ENCODE results near the gene METTL24.

Gene METTL24, protein sequence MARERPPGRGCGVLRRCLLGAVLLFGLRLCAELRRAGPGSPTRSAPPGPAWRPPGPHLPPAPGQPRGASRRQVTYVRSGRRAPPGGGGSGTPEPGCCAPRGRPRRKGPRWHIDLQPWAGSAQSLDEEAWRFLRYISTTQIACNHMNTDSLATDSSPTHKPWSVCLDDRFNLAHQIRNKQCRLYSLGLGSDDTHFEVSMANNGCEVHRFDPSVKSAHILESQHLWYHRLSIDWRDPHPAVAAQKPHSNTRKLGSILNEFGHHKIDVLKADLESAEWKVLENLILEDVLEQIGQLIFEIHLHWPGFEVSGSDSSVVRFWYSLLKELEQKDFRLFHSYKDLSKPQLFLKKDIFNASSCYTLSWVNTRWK

DNA sequence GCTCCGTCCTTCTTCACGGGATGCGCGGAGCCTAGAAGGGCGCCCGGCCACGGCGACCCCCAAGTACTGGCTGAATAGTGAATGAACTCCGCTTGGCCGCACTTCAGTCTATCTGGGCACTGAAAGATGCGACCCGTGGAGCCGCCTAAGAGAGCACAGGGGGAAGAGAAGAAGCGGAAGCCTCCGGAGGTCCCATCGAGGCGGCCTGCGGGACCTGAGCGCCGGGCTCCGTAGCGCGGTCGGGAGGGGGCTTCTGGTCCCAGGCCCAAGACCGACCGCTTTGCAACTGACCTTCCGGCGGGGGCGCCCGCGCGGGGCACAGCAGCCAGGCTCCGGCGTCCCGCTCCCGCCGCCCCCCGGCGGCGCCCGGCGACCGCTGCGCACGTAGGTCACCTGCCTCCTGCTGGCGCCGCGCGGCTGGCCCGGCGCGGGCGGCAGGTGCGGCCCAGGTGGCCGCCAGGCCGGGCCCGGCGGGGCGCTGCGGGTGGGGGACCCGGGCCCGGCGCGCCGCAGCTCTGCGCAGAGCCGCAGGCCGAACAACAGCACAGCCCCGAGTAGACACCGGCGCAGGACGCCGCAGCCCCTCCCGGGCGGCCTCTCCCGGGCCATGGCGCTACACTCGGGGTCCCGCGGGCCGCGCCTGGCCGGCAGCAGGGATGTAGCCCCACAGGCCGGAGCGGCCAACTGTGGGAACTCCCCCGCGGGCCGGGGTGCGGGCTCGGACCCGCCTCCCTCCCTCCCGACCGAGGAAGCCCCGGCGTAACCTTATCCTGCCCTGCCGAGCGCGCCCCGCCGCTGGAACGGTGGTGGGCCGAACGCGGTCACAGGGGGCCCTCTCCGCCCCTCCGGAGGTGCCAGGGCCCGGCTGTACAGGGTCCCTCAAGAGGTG, at the start of gene METTL24:
TSS of gene METTL24 (minus strand) at position 686 of the 889 bp plus-strand sequence. CDS start at position 609, 77 bp downstream.
- no peak for DNase-seq (ENCODE audit: low read depth)

DNA sequence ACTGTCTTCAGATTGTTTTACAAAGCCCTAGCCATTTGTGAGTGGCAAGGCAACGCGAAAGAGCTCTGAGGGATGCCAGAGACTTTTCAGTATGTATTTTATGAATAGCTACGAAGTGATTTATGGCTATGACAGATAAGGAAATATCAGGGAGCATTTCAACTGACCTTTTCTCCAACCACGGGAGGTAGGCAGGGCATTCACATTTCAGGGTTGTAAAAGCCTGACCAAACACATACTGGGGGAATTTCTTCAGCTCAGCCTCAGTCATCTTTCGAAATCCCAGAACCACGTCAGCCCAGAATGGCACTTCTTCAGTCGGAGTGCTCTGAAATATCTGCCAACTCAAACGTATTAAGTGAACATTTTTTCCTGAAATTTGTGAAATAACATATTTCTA, 46.5 kb upstream of the METTL24 start:
- DNase-seq (ENCODE audit: low read depth), result no peak

DNA sequence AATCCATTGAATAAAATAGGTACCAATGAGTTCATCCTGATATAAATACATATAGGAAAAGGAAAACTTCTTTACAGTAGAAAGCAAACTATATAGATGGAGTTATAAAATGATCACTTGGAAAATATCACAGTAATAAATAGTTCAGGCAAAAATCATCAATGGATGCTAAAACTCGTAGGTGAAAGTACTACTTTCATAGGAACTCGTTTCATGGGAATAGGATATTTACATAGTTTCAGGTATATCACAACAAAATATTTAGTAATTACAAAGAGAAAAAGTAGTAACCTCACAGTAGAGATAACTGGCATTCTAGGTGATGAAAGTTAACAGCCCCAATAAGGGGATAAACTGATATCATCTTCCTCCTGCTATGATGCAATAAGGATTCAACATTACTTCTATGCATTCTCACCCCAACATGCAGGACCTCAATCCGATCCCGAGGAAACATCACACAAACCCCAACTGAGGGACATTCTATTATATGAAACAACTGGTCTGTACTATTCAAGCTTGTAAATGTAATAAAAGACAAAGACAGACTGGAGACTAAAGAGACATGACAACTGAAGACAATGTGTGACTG, 43.5 kb upstream of the METTL24 start:
- no peak for DNase-seq (ENCODE audit: low read depth)

DNA sequence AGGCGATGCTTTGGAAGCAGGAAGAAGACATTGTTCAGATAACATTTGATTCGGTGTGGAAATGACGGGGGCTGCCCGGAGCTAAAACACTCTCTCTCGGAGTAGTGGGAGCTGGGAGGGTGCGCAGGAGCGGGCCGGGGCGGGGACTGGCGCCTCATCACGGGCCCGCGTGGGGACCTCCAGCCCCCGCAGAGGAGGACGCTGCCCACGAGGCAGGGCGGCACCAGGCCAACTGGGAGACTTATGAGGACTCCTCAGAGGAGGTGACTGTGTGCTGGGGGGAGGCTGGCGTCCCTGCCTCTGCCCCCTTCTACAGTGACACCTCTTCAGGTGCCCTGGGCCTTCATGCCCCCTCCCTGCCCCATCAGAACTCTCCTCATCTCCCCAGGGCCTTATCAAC, 42.1 kb upstream of the METTL24 start:
- no peak for DNase-seq (ENCODE audit: low read depth)

DNA sequence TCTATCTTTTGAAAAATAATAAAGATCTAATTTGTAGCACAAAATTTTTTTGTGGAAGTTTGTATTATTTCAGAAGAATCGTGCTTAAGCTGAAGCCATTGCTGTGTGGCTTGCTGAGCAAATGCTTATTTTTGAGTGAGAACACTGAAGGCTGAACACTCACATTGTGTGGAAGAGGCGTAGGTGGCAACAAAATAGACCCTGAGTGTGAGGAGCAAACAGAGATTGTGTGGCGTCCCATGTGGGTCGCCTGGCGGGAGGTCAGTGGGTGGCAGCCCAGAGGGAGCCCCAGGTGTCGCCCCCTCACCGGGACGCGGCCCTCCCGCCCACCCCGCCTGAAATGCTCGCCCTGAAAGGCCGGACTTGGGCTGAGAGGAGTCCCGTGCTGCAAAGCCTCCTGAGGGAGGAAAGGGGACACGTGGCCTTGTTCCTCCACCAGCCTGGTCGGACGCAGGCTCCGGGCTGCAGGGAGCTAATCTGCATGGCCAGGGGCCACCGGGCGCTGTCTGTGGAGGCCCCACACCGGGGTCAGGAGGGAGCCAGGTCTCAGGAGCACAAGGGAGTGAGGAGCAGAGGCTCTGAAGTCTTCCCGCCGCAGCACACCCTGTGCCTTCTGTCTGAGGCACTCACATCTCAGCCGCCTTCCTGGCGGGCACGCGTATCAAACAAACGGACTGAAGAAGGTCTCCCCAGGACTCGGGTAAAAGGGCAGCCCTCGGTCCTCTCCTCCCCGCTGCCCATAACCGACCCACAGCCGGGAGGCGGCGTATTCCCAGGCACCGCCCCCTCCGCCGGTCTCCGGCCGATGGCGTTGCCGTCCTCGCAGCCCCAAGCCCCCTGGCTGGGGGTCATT, 41.3 kb upstream of the METTL24 start:
- no peak for DNase-seq (ENCODE audit: low read depth)

DNA sequence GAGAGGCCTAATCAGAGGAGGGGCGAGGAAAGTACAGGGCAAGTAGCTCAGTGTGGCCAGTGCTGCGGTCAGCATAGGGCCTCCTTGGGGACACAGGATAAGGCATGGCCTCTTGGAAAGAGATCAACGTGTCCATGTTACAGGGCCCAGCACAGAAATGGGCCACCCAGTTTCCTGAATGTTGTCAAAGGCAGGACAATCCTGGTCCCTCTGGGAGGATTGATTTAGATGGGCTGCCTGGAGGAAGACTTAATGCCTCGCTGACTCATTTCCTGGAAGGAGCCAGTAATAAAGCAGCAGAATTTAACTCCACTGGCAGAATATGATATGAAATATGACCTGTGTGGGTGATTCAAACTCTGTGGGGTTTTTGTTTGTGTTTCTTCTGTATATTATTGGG, 40.6 kb upstream of the METTL24 start:
- DNase-seq (ENCODE audit: low read depth), result no peak

DNA sequence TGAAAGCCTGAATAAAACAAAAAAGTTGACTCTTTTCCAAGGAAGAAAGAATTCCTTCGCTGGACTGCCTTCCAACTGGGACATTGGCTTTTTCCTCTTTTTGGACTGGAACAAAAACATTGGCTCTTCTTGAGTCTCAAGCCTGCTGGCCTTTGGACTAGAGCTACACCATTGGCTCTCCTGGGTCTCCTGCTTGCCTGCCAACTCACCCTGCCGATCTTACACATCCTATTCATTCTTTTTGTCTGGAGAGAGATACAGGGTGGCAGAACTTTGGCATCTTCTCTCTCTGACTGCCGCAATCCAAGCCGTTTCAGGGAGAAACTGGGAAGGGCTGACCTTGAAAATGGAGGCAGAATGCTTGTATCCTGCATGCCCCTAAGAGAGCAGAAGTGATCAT, 37.1 kb upstream of the METTL24 start:
- DNase-seq (ENCODE audit: low read depth), result no peak

DNA sequence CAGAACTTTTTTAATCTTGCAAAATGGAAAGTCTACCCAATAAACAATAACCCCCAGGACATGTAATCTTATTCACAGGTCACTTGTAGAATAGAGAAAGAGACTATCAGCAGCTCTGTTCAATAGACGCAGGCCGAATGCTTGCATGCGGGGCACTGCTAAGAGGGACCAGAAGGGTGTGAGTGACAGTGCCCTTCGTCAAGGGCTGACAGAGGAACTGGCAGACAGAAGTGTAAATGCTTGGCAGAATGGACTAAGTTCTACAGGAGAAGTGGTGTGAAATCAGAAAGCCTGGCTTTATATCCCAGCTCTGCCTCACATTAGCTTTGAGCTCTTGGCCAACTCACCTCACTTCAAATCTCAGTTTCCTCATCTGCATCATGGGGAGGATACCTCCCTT, 36.3 kb upstream of the METTL24 start:
- no peak for DNase-seq (ENCODE audit: low read depth)

DNA sequence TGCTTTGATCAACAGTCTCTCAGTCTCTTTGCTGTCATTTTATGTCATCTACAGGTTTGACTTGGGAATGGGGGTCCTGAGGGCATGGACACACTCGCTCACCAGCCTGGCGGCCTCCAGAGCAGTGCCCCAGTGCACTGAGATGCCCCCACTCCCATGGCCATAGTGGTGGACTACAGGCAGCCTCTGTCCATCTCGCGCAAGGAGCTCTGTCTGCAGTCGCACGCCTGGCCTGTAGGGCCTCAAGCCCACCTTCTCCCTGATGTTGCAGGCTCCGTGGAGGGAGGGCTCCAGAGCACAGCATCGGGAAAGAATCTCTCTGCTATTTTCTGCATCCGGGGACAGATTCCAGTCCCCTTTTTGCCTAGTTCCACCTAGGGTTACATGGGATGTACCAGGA, 34.6 kb upstream of the METTL24 start:
- no peak for DNase-seq (ENCODE audit: low read depth)

DNA sequence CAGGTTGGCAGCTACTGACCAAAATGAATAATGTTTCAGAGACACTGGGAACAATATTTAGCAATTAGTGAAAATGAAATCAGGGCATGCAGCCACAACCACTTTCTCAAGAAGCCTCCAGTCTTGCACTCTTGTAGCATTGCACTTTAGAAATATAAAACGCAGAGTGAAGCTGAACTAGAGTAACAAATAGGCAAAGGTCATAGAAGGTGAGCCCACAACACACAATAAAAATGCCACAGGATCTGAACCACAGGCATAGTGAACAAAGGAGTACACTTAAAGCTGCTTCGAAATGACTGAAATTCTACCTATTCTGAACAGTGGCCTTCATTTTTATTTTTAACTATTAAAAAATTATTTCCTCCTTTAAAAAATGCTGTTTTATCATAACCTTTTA, 32.3 kb upstream of the METTL24 start:
- DNase-seq (ENCODE audit: low read depth), result no peak

DNA sequence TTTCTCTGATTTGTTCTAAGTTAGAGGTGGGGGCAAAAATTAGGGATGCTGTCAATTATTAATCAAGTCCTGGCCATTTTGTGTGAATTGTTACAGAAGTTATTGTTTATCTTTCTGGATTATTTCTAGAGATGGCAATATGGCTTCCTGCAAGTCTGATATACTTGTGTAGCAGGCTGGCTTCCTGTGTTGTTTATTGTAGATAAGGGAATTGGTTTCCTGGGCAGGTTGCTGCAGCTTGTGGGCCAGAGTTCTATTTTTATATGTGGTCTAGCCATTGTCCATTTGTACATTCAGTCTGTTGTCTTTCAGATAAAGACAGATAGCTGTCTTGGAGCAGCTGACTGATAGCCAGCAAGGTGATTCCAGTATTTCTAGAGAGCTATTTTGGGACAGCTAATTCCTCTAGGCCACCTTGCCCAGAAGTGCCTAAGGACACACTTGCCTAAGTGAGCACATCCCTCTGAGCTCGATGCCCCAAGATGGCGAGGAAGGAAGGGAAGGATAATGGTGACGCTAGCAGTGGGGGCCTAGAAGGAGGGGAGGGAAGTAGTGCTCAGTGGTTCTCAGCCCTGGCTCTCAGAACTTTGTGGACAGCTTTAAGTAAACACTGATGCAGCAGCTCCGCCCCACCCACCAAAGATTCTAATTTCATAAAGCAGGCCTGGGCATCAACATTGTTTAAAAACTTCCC, 31.7 kb upstream of the METTL24 start:
- no peak for DNase-seq (ENCODE audit: low read depth)

DNA sequence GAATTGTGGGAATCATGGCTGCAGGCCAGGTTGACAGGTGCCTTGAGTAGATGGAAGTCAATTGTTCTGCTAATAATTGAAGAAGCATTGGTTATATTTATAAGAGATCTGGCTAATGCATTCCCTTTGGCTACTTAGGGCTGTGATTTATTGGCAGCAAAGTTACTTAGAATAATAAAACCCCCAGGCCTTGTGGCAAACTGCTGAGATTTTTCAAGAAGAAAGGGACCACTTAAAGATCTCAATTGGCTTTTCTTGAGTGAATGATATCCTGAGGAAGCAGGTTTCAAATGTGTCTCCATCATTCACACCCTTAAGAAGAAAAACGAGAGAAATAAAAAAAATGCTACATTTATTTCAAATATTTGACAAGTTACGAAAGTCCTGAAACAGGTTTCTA, 29.8 kb upstream of the METTL24 start:
- DNase-seq (ENCODE audit: low read depth), result no peak

DNA sequence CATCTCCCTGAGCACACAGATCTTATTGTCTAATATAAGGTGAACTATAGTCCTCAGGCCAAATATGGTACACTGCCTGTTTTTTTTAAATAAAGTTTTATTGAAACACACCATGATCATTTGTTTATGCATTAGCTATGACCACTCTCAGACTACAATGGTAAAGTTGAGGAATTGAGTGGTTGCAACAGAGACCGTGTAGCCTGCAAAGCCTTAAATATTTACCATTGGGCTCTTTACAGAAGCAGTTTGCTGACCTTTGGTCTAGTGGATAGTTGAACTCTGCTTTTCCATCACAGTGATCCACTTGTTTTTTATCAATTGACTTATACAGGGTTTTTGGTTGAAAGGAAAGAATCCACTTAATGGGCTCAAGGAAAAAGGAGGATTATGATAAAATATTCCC, 27.3 kb upstream of the METTL24 start:
- no peak for DNase-seq (ENCODE audit: low read depth)

DNA sequence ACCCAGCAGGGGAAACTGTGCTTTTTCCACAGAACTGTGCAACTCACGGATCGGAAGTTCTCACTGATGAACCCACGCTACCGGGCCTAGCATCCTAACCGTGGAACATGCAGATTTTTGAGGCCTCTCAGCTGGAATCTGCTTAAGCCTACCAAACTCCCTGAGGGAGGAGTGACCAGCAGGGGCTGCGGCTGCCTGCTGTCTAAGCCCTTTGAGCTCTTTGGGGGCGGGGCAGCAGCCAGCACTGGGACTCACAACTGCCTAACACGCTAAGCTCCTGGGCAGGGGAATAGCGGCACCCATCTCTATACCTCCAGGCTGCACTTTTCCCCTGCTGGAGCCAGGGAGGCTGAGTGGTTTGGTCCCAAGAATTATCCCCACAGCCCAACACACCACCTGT, 20.4 kb upstream of the METTL24 start:
- no peak for DNase-seq (ENCODE audit: low read depth)

DNA sequence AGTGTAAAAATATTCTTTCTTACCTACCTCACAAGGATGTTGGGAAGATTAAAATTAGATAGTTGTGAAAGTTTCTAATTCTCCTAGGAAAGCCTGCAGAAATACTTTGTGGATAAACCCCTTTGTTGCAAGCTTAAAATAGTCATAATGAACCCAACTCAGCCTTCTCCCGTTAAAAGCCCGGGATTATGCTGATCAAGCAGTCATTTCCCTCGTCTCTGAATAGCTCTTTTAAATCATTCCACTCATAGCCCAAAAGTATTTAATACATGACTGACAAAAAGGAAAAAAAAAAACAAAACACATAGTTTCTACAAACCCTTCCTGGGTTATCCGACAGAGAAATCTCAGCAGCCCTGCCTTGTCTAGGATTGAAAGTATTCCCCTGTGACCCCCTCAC, 10.9 kb upstream of the METTL24 start:
- no peak for DNase-seq (ENCODE audit: low read depth)

DNA sequence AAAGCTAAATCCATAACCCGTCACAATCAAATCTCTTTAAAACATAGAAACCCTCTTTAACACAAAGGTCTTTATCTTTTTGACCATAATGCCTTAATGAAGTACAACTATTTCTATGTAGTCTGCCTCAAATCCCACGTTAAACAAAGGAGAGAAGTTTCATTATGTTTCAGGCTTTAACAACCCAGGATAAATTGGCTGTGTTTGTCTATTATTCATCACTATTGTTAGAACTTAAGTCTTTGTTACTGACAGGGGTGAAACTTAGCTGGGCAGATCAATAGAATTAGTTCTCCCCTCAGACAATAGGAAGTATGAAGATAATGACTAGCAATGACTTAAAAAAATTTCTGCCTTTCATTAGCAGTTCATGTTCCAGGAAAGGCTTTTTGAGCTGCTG, 10.1 kb upstream of the METTL24 start:
- DNase-seq (ENCODE audit: low read depth), result no peak

DNA sequence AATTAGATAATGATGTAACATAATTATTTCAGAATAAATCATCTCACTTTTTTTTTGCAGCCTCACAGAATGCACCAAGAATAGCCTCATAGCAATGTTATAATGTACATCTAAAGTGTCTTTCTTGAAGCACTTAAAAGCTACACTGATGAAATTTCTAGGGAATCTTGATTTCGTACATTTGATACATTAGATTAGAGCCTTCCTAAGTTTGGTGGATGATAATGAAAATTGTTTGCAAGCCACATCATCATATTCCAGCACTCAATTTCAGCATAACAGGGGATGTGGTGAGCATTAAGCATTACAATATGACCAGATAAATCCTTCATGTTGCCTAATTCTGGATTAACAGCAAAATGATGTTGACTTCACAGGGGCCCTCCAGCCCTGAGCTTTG, 9.7 kb upstream of the METTL24 start:
- DNase-seq (ENCODE audit: low read depth), result no peak

DNA sequence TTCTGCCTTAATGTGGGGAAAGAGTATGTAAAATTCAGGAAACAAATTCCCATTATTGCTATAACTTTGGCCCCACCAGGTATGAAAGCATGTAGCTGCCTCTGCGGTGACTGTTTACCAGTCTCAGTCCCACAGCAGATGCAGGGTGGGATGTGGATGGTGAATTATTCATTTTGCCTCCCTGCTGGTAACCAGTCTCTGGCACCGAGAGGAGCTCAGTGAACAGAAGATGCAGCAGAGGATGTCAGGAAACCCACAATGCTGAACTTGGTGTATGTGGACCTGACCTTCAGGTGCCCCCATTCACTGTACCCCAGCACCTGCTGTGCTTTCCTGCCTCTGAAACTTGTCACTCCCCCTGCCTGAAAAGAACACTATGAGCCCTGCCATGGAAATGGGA, 8.8 kb upstream of the METTL24 start:
- DNase-seq (ENCODE audit: low read depth), result no peak

DNA sequence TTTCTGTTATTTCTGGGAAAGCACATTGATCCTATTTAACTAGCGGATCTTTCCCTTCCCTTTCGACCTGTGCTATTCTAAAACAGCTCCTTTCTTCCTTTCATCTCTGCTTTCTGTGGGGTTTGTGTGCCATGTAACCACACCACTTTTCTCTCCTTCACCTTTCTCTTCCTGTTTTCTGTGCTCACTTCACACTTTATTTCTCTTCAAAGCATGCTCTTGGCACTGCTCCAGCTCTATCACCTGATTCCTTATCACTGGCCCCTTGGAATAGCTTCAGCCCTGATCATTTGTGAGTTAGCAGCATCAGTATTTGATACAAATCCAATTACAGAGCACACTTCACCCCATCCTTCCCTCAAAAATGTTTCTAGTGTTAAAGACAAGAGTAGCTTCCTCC, 8.1 kb upstream of the METTL24 start:
- no peak for DNase-seq (ENCODE audit: low read depth)

DNA sequence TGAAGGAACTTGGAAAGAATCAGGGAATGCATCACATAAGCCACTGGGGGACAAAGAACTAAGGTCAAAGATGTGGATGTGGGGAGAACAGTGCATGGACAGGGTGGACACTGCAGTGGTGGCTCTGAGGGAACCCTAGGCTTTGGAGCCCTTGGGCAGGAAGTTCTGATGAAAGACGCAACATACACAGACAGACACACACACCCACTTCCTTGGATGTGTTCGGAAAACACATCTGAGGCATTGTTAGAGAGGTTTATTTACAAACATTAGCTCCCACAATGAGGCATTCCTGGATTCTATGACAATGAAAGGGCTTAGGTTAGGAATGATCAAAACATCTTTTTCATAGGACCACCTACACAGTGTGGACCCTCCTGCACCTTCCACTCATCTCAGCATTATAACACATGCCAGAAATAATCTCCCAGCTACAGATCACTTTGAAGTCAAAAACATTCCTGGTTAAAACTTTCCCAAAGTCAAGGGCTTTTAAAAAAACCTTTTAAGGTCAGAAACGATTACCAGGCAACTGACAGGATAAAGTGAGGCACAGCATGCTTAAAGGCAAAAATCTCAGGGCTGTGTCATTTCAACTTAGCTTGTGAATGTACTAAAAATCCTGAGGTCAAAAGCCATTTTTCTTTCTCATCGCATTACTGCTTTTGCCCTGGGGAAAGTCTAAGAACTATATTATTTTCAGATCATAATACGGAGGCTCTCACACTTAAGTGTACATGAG, 6.4 kb upstream of the METTL24 start:
- no peak for DNase-seq (ENCODE audit: low read depth)

DNA sequence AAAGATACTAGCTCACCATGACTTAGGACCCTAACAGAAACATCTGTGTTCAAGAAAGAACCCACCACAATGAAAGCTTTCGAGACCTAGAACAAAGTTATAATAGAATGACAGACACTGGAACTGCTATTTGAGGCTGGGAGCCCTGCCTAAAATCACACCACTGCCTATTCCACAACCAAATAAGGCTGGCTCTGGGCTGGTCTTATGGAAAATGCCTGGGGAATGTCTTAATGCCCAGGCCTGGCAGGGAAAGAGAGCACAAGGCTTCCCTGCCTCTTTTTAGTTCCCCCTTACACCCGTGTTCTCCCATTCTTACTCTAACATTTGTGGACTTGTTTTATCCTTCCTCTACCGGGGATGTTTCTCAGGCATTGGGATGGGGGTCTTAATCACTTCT, 5.6 kb upstream of the METTL24 start:
- DNase-seq (ENCODE audit: low read depth), result no peak
